Spleen (tissue), 11 donors: ENCODE data around the gene TPM1. TPM values are rescaled to one million over a fixed set of nuclear protein-coding genes. Genes with fewer than 3 reads are reported as not detected.
"Not testable (repeated sequence)": the region's sequence is repeated elsewhere in the genome, so short reads cannot be mapped to it uniquely, and the experiment has no call there.

ENCODE experiments used
- DNase-seq: peaks from one replicate; pipeline ENCODE4 v3.0.0-alpha.2; 2020
- H3K27ac ChIP-seq, 8 donors: fragments of 200-600 bp; sonication (generic) in 7 of 8; 1 replicate in 4 of 8; 2 replicates in 4 of 8; pipeline versions ENCODE4 v1.5.0 to v1.8.0; 2016 to 2021; ENCODE audit warnings: inconsistent platforms in 4 of 8, mild to moderate bottlenecking in 4 of 8, moderate library complexity in 1 of 8
- H3K27me3 ChIP-seq, 7 donors: fragments of 200-600 bp; sonication (generic) in 6 of 7; replicated peaks in 1 of 7; 1 replicate in 4 of 7; 2 replicates in 3 of 7; pipeline versions ENCODE4 v1.5.0 to v1.8.0; 2016 to 2021; ENCODE audit warnings: inconsistent platforms in 3 of 7, mild to moderate bottlenecking in 1 of 7
- H3K36me3 ChIP-seq, 6 donors: fragments of 200-600 bp; sonication (generic) in 5 of 6; 1 replicate in 4 of 6; 2 replicates in 2 of 6; pipeline versions ENCODE4 v1.5.0 to v1.8.0; 2016 to 2021; ENCODE audit warnings: inconsistent platforms in 2 of 6
- H3K4me1 ChIP-seq, 6 donors: fragments of 200-600 bp; sonication (generic) in 5 of 6; 1 replicate in 3 of 6; 2 replicates in 3 of 6; pipeline versions ENCODE4 v1.5.0 to v1.8.0; 2016 to 2021; ENCODE audit warnings: inconsistent platforms in 3 of 6
- H3K4me3 ChIP-seq, 8 donors: fragments of 200-600 bp; sonication (generic) in 7 of 8; 1 replicate in 4 of 8; 2 replicates in 4 of 8; pipeline versions ENCODE4 v1.5.0 to v1.8.0; 2016 to 2021; ENCODE audit warnings: inconsistent platforms in 4 of 8, mild to moderate bottlenecking in 4 of 8, moderate library complexity in 2 of 8
- H3K9me3 ChIP-seq, 8 donors: fragments of 200-600 bp; sonication (generic) in 7 of 8; 1 replicate in 4 of 8; 2 replicates in 4 of 8; pipeline versions ENCODE4 v1.5.0 to v1.8.0; 2016 to 2021; ENCODE audit warnings: inconsistent platforms in 4 of 8
- POLR2A ChIP-seq, 3 donors: fragments of 450-650 bp; IDR thresholded peaks; one replicate each; pipeline ENCODE4 v1.5.1; 2017; ENCODE audit warnings: antibody characterized with exemption in 3 of 3, mild to moderate bottlenecking in 1 of 3
- POLR2AphosphoS5 ChIP-seq, 3 donors: sonication (generic); formaldehyde crosslinking; IDR thresholded peaks; one replicate each; pipeline ENCODE4 v1.5.1; 2017; ENCODE audit warnings: antibody characterized with exemption in 3 of 3
- WGBS, 5 donors: extraction: QIAGEN DNeasy Blood & Tissue Kit in 3 of 5; methylation state at CpG; one replicate each; pipeline versions ENCODE4 v1.1.5 to v1.1.7; 2013 to 2018; 5-methylcytosine and 5-hydroxymethylcytosine counted together
- intact Hi-C: fragments of 100-400 bp; cut with DNase I; formaldehyde crosslinking; loops from one replicate; pipeline ENCODE4 v1.15.0; 2023; ENCODE audit warnings: low total_unique reads
- polyA plus RNA-seq, 3 donors: library from polyadenylated mRNA; stranded (reverse); fragments of 200-250 nt; gene quantifications; one replicate each; pipeline ENCODE4 v1.2.1, GENCODE V29; 2013
- total RNA-seq, 7 donors: library from RNA; depleted of rRNA in 3 of 7; stranded (reverse); fragments of >200 nt in 3 of 7; fragmentation: NEBNext Ultra II Directional in 4 of 7; extraction: Animal tissue kit (Norgen Biotek cat#: 25700) in 4 of 7; gene quantifications; one replicate each; pipeline versions ENCODE4 v1.1.0 to v1.2.1, GENCODE V29; 2016 to 2021
- TF ChIP-seq, protein P1 (sequence below), 11 experiments: fragments of 200-600 bp in 7 of 11; fragments of 450-650 bp in 4 of 11; sonication (generic) in 4 of 11; IDR thresholded peaks in 8 of 11; conservative IDR thresholded peaks in 3 of 11; 1 replicate in 7 of 11; 2 replicates in 4 of 11; pipeline versions ENCODE4 v1.4.0 to v1.8.0; 2016 to 2021; ENCODE audit warnings: antibody characterized with exemption in 11 of 11, inconsistent platforms in 4 of 11, mild to moderate bottlenecking in 1 of 11
- donor health status: healthy with polysubstance abuse.
- donor health status: DM: no; HTN: no; CAD: no; lungs with moderate emphysema.
- donor health status: DM: no; HTN: no; CAD: no.
- donor health status: Bipolar disorder and iron deficiency.
- donor health status: healthy.
- donor health status: DM: no; HTN: no; CAD: no.
- donor health status: DM: yes; HTN: yes; CAD: no.

TPM1 gene
- total and polyA plus RNA-seq, 10 donors, result 70.6 to 317 (median 123) TPM

DNA sequence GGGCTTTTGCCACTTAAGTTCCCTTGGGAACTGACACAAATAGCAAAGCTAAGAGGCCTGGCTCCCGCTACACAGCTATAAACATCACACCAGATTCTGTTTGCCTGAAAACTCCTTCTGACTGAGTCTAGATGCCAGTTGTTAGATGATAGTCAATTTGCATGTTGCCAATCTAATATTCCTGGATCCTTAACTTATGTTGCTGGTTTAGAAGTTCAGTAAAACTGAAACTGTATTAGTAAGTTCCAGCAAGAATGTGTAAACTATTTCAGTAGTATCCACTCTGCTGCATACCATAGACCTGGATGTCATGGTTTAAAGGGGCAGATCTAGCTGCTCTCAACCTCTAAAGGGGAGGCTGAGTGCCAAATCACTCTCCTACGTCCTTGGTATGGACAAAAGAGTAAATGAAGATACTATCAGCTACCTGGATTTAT is 52.0 kb downstream of the TPM1 start:
- H3K4me3 ChIP-seq, result no peak overlapping the region
- H3K27ac ChIP-seq, result no peak overlapping the region
- 73 to 86% (median 80%) methylated on average over 2 of the region's 2 CpGs for WGBS, 5 donors
- no peak for DNase-seq
- H3K4me1 ChIP-seq, result peaks cover 0 to 12% (median 4%) of the 10 kb centered on the region in 6 donors
- peaks cover 0 to 6% (median 0%) of the 10 kb centered on the region in 7 donors for H3K27me3 ChIP-seq
- no peak for TF ChIP-seq POLR2AphosphoS5 (IDR thresholded peaks at IDR 0.05)
- TF ChIP-seq, protein P1, sequence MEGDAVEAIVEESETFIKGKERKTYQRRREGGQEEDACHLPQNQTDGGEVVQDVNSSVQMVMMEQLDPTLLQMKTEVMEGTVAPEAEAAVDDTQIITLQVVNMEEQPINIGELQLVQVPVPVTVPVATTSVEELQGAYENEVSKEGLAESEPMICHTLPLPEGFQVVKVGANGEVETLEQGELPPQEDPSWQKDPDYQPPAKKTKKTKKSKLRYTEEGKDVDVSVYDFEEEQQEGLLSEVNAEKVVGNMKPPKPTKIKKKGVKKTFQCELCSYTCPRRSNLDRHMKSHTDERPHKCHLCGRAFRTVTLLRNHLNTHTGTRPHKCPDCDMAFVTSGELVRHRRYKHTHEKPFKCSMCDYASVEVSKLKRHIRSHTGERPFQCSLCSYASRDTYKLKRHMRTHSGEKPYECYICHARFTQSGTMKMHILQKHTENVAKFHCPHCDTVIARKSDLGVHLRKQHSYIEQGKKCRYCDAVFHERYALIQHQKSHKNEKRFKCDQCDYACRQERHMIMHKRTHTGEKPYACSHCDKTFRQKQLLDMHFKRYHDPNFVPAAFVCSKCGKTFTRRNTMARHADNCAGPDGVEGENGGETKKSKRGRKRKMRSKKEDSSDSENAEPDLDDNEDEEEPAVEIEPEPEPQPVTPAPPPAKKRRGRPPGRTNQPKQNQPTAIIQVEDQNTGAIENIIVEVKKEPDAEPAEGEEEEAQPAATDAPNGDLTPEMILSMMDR (IDR thresholded peaks at IDR 0.05 in 8 of 11, conservative IDR thresholded peaks at IDR 0.05 in 3 of 11), result no peak
- intact Hi-C loops, result loop anchor here (5.0 kb wide), 1 partner anchor 312 kb away; no protein-coding TSS in a partner anchor
- H3K9me3 ChIP-seq, result no peaks in the 10 kb centered on the region
- H3K36me3 ChIP-seq, result no peaks in the 10 kb centered on the region

DNA sequence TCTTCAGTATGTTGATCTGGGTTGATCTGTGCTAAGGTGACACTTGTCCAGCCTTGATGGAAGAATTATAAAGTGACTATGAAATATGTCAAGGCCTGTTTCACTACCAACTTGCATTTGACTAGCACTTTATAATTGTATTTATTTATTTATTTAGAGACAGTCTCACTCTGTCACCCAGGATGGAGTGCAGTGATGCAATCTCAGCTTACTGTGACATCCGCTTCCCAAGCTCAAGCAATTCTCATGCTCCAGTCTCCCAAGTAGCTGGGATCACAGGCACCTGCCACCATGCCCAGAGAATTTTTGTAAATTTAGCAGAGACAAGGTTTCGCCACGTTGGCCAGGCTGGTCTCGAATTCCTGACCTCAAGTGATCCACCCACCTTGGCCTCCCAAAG is 53.6 kb downstream of the TPM1 start:
- H3K36me3 ChIP-seq, result no peaks in the 10 kb centered on the region

DNA sequence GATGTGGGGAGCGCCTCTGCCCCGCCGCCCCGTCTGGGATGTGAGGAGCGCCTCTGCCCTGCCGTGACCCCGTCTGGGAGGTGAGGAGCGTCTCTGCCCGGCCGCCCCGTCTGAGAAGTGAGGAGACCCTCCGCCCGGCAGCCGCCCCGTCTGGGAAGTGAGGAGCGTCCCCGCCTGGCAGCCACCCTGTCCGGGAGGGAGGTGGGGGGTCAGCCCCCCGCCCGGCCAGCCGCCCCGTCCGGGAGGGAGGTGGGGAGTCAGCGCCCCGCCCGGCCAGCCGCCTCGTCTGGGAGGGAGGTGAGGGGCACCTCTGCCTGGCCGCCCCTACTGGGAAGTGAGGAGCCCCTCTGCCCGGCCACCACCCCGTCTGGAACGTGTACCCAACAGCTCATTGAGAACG is 56.4 kb downstream of the TPM1 start:
- intact Hi-C loops, H3K27me3 ChIP-seq, DNase-seq, H3K27ac ChIP-seq, H3K4me3 ChIP-seq, H3K9me3 ChIP-seq, H3K36me3 ChIP-seq: not testable (repeated sequence)
- WGBS, 5 donors, result 75 to 98% (median 91%) methylated on average over 4 to 33 of the region's 33 CpGs
- peaks cover 0 to 12% (median 0%) of the 10 kb centered on the region in 6 donors for H3K4me1 ChIP-seq

More for the DNA sequence above, 53.6 kb downstream of the TPM1 start:
- Histone ChIP-seq H3K4me3 (no peak overlapping the region), H3K27me3 (no peaks in the 10 kb centered on the region), H3K4me1 (peaks cover 0 to 12% (median 4%) of the 10 kb centered on the region in 6 donors), H3K9me3 (no peaks in the 10 kb centered on the region), H3K27ac (no peak overlapping the region)
- TF ChIP-seq, protein P1 (IDR thresholded peaks at IDR 0.05 in 8 of 11, conservative IDR thresholded peaks at IDR 0.05 in 3 of 11), result no peak
- TF ChIP-seq POLR2AphosphoS5 (IDR thresholded peaks at IDR 0.05) (no peak), POLR2A (IDR thresholded peaks at IDR 0.05) (no peak)
- no peak for DNase-seq
- WGBS, 5 donors, result 90 to 98% (median 94%) methylated on average over 4 of the region's 4 CpGs
- intact Hi-C loops, result no loop called here

DNA sequence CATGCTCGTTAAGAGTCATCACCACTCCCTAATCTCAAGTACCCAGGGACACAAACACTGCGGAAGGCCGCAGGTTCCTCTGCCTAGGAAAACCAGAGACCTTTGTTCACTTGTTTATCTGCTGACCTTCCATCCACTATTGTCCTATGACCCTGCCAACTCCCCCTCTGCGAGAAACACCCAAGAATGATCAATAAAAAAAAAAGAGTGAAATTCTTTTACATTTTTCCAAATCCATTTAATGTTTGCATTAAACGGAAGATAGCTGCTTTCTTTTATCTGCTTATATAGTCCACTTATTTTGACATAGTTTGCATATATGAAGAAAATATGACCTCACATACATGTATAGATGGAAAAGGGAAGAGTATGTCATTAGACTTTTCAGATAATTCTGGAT is 57.0 kb downstream of the TPM1 start:
- 63 to 91% (median 87%) methylated on average over 5 of the region's 5 CpGs for WGBS, 5 donors
- H3K27ac ChIP-seq, H3K9me3 ChIP-seq, H3K27me3 ChIP-seq, H3K4me3 ChIP-seq, H3K36me3 ChIP-seq, intact Hi-C loops, DNase-seq: not testable (repeated sequence)
- H3K4me1 ChIP-seq, result peaks cover 0 to 14% (median 0%) of the 10 kb centered on the region in 6 donors

DNA sequence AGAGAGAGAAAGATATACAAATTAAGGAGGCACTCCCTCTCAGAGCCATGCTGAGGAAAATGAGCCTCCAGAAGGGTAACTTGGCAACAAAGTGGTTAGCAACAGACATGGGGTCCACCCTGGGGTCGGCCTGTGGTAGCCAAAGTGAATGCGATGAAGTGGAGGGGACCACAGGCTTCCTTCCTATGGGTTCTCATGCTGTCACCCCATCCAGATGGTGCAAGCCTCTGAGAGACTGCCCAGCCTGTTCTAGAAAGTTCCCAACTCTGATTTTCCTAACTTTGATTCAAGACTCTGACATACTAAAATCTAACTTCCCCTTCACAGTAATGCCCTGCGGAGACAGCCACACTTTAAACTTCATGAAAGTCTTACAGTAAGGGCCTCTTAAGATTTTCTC is 60.9 kb downstream of the TPM1 start:
- no peak for TF ChIP-seq POLR2AphosphoS5 (IDR thresholded peaks at IDR 0.05)
- no peak for TF ChIP-seq POLR2A (IDR thresholded peaks at IDR 0.05)
- TF ChIP-seq, protein P1 (IDR thresholded peaks at IDR 0.05 in 8 of 11, conservative IDR thresholded peaks at IDR 0.05 in 3 of 11), result no peak
- intact Hi-C loops, result no loop called here

More for the DNA sequence above, 60.9 kb downstream of the TPM1 start:
- no peaks in the 10 kb centered on the region for H3K36me3 ChIP-seq
- 33 to 63% (median 42%) methylated on average over 3 of the region's 3 CpGs for WGBS, 5 donors
- H3K27ac ChIP-seq, result no peak overlapping the region
- H3K4me3 ChIP-seq, result no peak overlapping the region
- H3K27me3 ChIP-seq, result peaks cover 0 to 12% (median 0%) of the 10 kb centered on the region in 7 donors
- DNase-seq, result no peak
- no peaks in the 10 kb centered on the region for H3K9me3 ChIP-seq
- H3K4me1 ChIP-seq, result peaks cover 0 to 11% (median 0%) of the 10 kb centered on the region in 6 donors
